ENCODE data around the gene GSTO2.
A peak's percentile ranks its signal among the peaks of the same experiment; 100 is the strongest.

GSTO2 gene

GRCh38 chr10:104349623-104350126 lies 80.7 kb downstream of the GSTO2 start:
- no peaks in the 10 kb centered on the region for H3K27me3 ChIP-seq (replicated peaks)
- in situ Hi-C loops (cut with HindIII; ENCODE audit: low pct_ligation_motif_present, low sequenced_read_pairs), result no loop called here
- H3K4me3 ChIP-seq (ENCODE audit: low read depth, low read length), result peak overlapping the region; percentile 26
- TF ChIP-seq, protein P1, sequence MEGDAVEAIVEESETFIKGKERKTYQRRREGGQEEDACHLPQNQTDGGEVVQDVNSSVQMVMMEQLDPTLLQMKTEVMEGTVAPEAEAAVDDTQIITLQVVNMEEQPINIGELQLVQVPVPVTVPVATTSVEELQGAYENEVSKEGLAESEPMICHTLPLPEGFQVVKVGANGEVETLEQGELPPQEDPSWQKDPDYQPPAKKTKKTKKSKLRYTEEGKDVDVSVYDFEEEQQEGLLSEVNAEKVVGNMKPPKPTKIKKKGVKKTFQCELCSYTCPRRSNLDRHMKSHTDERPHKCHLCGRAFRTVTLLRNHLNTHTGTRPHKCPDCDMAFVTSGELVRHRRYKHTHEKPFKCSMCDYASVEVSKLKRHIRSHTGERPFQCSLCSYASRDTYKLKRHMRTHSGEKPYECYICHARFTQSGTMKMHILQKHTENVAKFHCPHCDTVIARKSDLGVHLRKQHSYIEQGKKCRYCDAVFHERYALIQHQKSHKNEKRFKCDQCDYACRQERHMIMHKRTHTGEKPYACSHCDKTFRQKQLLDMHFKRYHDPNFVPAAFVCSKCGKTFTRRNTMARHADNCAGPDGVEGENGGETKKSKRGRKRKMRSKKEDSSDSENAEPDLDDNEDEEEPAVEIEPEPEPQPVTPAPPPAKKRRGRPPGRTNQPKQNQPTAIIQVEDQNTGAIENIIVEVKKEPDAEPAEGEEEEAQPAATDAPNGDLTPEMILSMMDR (IDR thresholded peaks at IDR 0.05; ENCODE audit: low read depth, low read length, missing control alignments), result no peak
- H3K27ac ChIP-seq, result peak overlapping the region; percentile 21
- DNase-seq, result no peak
- H3K36me3 ChIP-seq (replicated peaks), result no peaks in the 10 kb centered on the region

DNA sequence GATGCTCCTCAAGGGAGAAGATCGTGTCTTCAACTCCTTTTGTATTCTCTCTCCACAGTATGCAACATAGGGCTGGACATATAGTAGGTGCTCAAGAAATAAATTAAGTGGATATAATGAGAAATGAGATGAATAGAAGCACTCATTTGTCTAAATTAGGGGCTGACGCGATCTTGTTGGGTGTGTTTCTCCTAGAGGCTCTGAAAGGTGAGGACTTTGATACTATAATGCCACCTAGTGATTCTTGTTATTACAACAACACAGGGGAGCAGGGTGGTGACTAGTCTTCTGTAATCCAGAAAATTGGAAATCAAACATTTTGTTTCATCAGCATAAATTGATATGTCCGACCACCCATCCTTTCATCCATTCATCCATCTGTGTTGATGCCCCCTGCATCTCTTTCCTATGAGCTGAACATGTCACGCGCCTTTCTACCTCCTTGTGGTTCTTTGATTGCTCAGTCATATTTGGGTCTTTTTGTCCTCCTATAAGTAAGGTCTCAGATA lies 81.2 kb downstream of the GSTO2 start:
- DNase-seq, result no peak
- peak overlapping the region; percentile 26 for H3K4me3 ChIP-seq (ENCODE audit: low read depth, low read length)

DNA sequence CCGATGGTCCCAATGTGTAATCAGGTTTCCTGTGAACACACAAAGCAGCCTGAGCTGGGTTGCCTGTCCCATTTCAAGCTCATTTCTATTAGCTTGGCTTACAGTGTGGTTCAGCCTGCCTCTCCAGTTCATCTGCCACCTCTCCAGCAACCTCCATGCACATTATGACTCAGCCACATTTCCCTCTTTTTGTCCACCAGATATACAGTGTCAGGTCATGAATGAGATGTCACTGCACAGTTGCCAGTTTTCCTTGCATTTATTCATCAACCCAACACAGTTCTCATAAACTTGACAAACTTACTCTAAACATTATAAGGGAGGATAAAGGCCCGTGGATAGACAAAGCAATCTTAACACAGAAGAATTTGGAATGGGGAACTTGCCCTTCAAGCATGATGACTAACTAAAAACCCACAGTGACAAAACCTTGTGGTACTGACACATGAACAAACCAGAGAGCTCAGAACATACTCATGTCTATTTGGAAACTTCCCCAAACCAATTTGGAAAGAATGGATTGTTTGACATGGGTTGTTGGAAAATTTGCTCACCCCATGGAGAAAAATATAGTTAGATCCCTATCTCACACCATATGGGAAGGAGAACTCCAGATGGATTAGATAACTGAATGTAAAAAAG lies 82.2 kb downstream of the GSTO2 start:
- in situ Hi-C loops (cut with HindIII; ENCODE audit: low pct_ligation_motif_present, low sequenced_read_pairs), result no loop called here
- DNase-seq, result no peak
- Histone ChIP-seq H3K27me3 (replicated peaks) (no peaks in the 10 kb centered on the region), H3K4me3 (ENCODE audit: low read depth, low read length) (no peak overlapping the region), H3K27ac (peak overlapping the region; percentile 0), H3K36me3 (replicated peaks) (no peaks in the 10 kb centered on the region)
- TF ChIP-seq, protein P1 (IDR thresholded peaks at IDR 0.05; ENCODE audit: low read depth, low read length, missing control alignments), result no peak

More for the DNA sequence above, 81.2 kb downstream of the GSTO2 start:
- in situ Hi-C loops (cut with HindIII; ENCODE audit: low pct_ligation_motif_present, low sequenced_read_pairs), result no loop called here
- TF ChIP-seq, protein P1 (IDR thresholded peaks at IDR 0.05; ENCODE audit: low read depth, low read length, missing control alignments), result peak; percentile 53
- Histone ChIP-seq H3K27me3 (replicated peaks) (no peaks in the 10 kb centered on the region), H3K27ac (peak overlapping the region; percentile 21), H3K36me3 (replicated peaks) (no peaks in the 10 kb centered on the region)

DNA sequence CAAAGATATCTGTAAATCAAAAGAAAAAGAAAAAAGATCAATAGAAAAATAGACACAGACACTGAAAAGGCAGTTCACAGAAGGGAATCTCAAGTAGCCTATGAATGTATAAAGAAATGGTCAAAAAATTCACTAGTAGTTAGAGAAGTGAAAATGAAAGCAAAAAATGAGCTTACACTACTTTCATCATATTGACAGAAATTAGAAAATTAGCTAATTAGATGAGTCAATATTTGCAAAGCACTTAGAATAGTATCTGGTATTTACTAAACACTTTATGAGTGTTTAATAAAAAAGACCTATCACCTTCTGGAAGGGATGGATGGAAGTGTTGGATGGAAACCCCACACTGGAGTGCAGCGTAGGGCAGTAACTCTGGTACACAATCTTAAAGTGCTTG lies 82.9 kb downstream of the GSTO2 start:
- no peaks in the 10 kb centered on the region for H3K27me3 ChIP-seq (replicated peaks)
- TF ChIP-seq, protein P1 (IDR thresholded peaks at IDR 0.05; ENCODE audit: low read depth, low read length, missing control alignments), result no peak
- no peaks in the 10 kb centered on the region for H3K36me3 ChIP-seq (replicated peaks)
- in situ Hi-C loops (cut with HindIII; ENCODE audit: low pct_ligation_motif_present, low sequenced_read_pairs), result no loop called here
- no peak overlapping the region for H3K27ac ChIP-seq
- DNase-seq, result no peak
- no peak overlapping the region for H3K4me3 ChIP-seq (ENCODE audit: low read depth, low read length)

GRCh38 chr10:104353325-104354048 lies 84.5 kb downstream of the GSTO2 start, which contains the start of gene CFAP58:
CFAP58 (plus strand) TSS chr10:104353833; CDS start chr10:104353898, 65 bp downstream.
- in situ Hi-C loops (cut with HindIII; ENCODE audit: low pct_ligation_motif_present, low sequenced_read_pairs), result no loop called here
- peak; percentile 92 for DNase-seq
- Histone ChIP-seq H3K36me3 (replicated peaks) (no peaks in the 10 kb centered on the region), H3K27me3 (replicated peaks) (no peaks in the 10 kb centered on the region), H3K4me3 (ENCODE audit: low read depth, low read length) (peak within 1 kb of the TSS; percentile 50), H3K27ac (no peak within 1 kb of the TSS)
- TF ChIP-seq, protein P1 (IDR thresholded peaks at IDR 0.05; ENCODE audit: low read depth, low read length, missing control alignments), result peak; percentile 76
